ENCODE results near the gene CWC27. TPM values are rescaled to one million over a fixed set of nuclear protein-coding genes. Genes with fewer than 3 reads are reported as not detected.

Gene CWC27
- total RNA-seq, 1 donor from 2014 or later = 32.4 TPM

GRCh38 chr5:64963278-64963677 lies 194.5 kb downstream of the CWC27 start:
- Mint-ChIP-seq H3K27me3 (no peaks in the 10 kb centered on the region), H3K4me1 (no peaks in the 10 kb centered on the region), H3K4me3 (no peak overlapping the region), H3K9me3 (peaks cover 4% of the 10 kb centered on the region), H3K36me3 (ENCODE audit: low read depth) (peaks cover 2% of the 10 kb centered on the region), H3K27ac (no peak overlapping the region)
- no peak for DNase-seq
- intact Hi-C loops (cut with micrococcal nuclease) = no loop called here

- Mint-ChIP-seq H3K4me3 (no peak overlapping the region), H3K36me3 (ENCODE audit: low read depth) (peaks cover 5% of the 10 kb centered on the region), H3K27me3 (no peaks in the 10 kb centered on the region), H3K9me3 (no peaks in the 10 kb centered on the region), H3K4me1 (no peaks in the 10 kb centered on the region), H3K27ac (no peak overlapping the region)
- intact Hi-C loops (cut with micrococcal nuclease) = no loop called here
- no peak for DNase-seq
Observed at GRCh38 chr5:64968591-64969110, 199.9 kb downstream of the CWC27 start.

- intact Hi-C loops (cut with micrococcal nuclease) = no loop called here
- DNase-seq = no peak
- peaks cover 5% of the 10 kb centered on the region for H3K36me3 Mint-ChIP-seq (ENCODE audit: low read depth)
- no peaks in the 10 kb centered on the region for H3K27me3 Mint-ChIP-seq
- no peaks in the 10 kb centered on the region for H3K4me1 Mint-ChIP-seq
- no peak overlapping the region for H3K4me3 Mint-ChIP-seq
- no peak overlapping the region for H3K27ac Mint-ChIP-seq
- H3K9me3 Mint-ChIP-seq = no peaks in the 10 kb centered on the region
Observed at GRCh38 chr5:64969578-64969977, 200.8 kb downstream of the CWC27 start.

GRCh38 chr5:64971513-64971912 lies 202.8 kb downstream of the CWC27 start:
- Mint-ChIP-seq H3K27me3 (no peaks in the 10 kb centered on the region), H3K27ac (no peak overlapping the region), H3K4me1 (no peaks in the 10 kb centered on the region), H3K4me3 (no peak overlapping the region), H3K9me3 (no peaks in the 10 kb centered on the region), H3K36me3 (ENCODE audit: low read depth) (peaks cover 9% of the 10 kb centered on the region)
- DNase-seq = no peak
- intact Hi-C loops (cut with micrococcal nuclease) = no loop called here

GRCh38 chr5:64971990-64972389 lies 203.3 kb downstream of the CWC27 start:
- Mint-ChIP-seq H3K4me3 (no peak overlapping the region), H3K36me3 (ENCODE audit: low read depth) (peaks cover 11% of the 10 kb centered on the region), H3K27ac (no peak overlapping the region), H3K4me1 (no peaks in the 10 kb centered on the region), H3K27me3 (no peaks in the 10 kb centered on the region), H3K9me3 (no peaks in the 10 kb centered on the region)
- intact Hi-C loops (cut with micrococcal nuclease) = no loop called here
- no peak for DNase-seq

- no peak overlapping the region for H3K27ac Mint-ChIP-seq
Observed at GRCh38 chr5:64972591-64972990, 203.9 kb downstream of the CWC27 start.

GRCh38 chr5:64973215-64973614 lies 204.5 kb downstream of the CWC27 start:
- no peak overlapping the region for H3K4me3 Mint-ChIP-seq
- intact Hi-C loops (cut with micrococcal nuclease) = no loop called here
- H3K4me1 Mint-ChIP-seq = peaks cover 3% of the 10 kb centered on the region
- no peaks in the 10 kb centered on the region for H3K9me3 Mint-ChIP-seq
- no peaks in the 10 kb centered on the region for H3K27me3 Mint-ChIP-seq
- no peak for DNase-seq
- H3K36me3 Mint-ChIP-seq (ENCODE audit: low read depth) = peaks cover 16% of the 10 kb centered on the region
- no peak overlapping the region for H3K27ac Mint-ChIP-seq

More at GRCh38 chr5:64972591-64972990, 203.9 kb downstream of the CWC27 start:
- no peaks in the 10 kb centered on the region for H3K27me3 Mint-ChIP-seq
- H3K36me3 Mint-ChIP-seq (ENCODE audit: low read depth) = peaks cover 13% of the 10 kb centered on the region
- H3K4me3 Mint-ChIP-seq = no peak overlapping the region
- H3K9me3 Mint-ChIP-seq = no peaks in the 10 kb centered on the region
- intact Hi-C loops (cut with micrococcal nuclease) = no loop called here
- DNase-seq = no peak
- no peaks in the 10 kb centered on the region for H3K4me1 Mint-ChIP-seq

- intact Hi-C loops (cut with micrococcal nuclease) = no loop called here
- Mint-ChIP-seq H3K27ac (no peak overlapping the region), H3K27me3 (no peaks in the 10 kb centered on the region), H3K4me3 (no peak overlapping the region), H3K9me3 (no peaks in the 10 kb centered on the region), H3K36me3 (ENCODE audit: low read depth) (peaks cover 16% of the 10 kb centered on the region), H3K4me1 (peaks cover 3% of the 10 kb centered on the region)
- no peak for DNase-seq
Observed at GRCh38 chr5:64977779-64978178, 209.0 kb downstream of the CWC27 start.

GRCh38 chr5:64978546-64978945 lies 209.8 kb downstream of the CWC27 start:
- DNase-seq = no peak

GRCh38 chr5:64979531-64979930 lies 210.8 kb downstream of the CWC27 start:
- H3K4me1 Mint-ChIP-seq = peaks cover 3% of the 10 kb centered on the region
- no peak for DNase-seq
- peaks cover 3% of the 10 kb centered on the region for H3K9me3 Mint-ChIP-seq
- no peaks in the 10 kb centered on the region for H3K27me3 Mint-ChIP-seq
- peaks cover 16% of the 10 kb centered on the region for H3K36me3 Mint-ChIP-seq (ENCODE audit: low read depth)
- intact Hi-C loops (cut with micrococcal nuclease) = no loop called here
- H3K27ac Mint-ChIP-seq = no peak overlapping the region
- no peak overlapping the region for H3K4me3 Mint-ChIP-seq

More at GRCh38 chr5:64978546-64978945, 209.8 kb downstream of the CWC27 start:
- H3K27me3 Mint-ChIP-seq = no peaks in the 10 kb centered on the region
- no peak overlapping the region for H3K4me3 Mint-ChIP-seq
- peaks cover 15% of the 10 kb centered on the region for H3K36me3 Mint-ChIP-seq (ENCODE audit: low read depth)
- H3K27ac Mint-ChIP-seq = no peak overlapping the region
- intact Hi-C loops (cut with micrococcal nuclease) = no loop called here
- H3K9me3 Mint-ChIP-seq = no peaks in the 10 kb centered on the region
- H3K4me1 Mint-ChIP-seq = peaks cover 3% of the 10 kb centered on the region

- Mint-ChIP-seq H3K4me1 (peaks cover 3% of the 10 kb centered on the region), H3K9me3 (peaks cover 4% of the 10 kb centered on the region), H3K27me3 (no peaks in the 10 kb centered on the region), H3K27ac (no peak overlapping the region), H3K4me3 (no peak overlapping the region), H3K36me3 (ENCODE audit: low read depth) (peaks cover 16% of the 10 kb centered on the region)
- DNase-seq = no peak
- intact Hi-C loops (cut with micrococcal nuclease) = no loop called here
Observed at GRCh38 chr5:64980176-64980575, 211.4 kb downstream of the CWC27 start.

- peaks cover 4% of the 10 kb centered on the region for H3K4me1 Mint-ChIP-seq
- H3K27me3 Mint-ChIP-seq = no peaks in the 10 kb centered on the region
- H3K4me3 Mint-ChIP-seq = no peak overlapping the region
- H3K27ac Mint-ChIP-seq = no peak overlapping the region
- no peak for DNase-seq
- H3K36me3 Mint-ChIP-seq (ENCODE audit: low read depth) = peaks cover 13% of the 10 kb centered on the region
- H3K9me3 Mint-ChIP-seq = peaks cover 7% of the 10 kb centered on the region
- intact Hi-C loops (cut with micrococcal nuclease) = no loop called here
Observed at GRCh38 chr5:64987768-64988167, 219.0 kb downstream of the CWC27 start.

GRCh38 chr5:65009207-65009606 lies 240.5 kb downstream of the CWC27 start:
- no peak overlapping the region for H3K4me3 Mint-ChIP-seq
- intact Hi-C loops (cut with micrococcal nuclease) = no loop called here
- peaks cover 4% of the 10 kb centered on the region for H3K36me3 Mint-ChIP-seq (ENCODE audit: low read depth)
- peaks cover 4% of the 10 kb centered on the region for H3K9me3 Mint-ChIP-seq
- no peaks in the 10 kb centered on the region for H3K27me3 Mint-ChIP-seq
- peaks cover 2% of the 10 kb centered on the region for H3K4me1 Mint-ChIP-seq
- H3K27ac Mint-ChIP-seq = no peak overlapping the region
- no peak for DNase-seq

GRCh38 chr5:65010841-65011240 lies 242.1 kb downstream of the CWC27 start:
- Mint-ChIP-seq H3K27ac (no peak overlapping the region), H3K9me3 (peaks cover 4% of the 10 kb centered on the region), H3K36me3 (ENCODE audit: low read depth) (peaks cover 3% of the 10 kb centered on the region), H3K27me3 (no peaks in the 10 kb centered on the region), H3K4me3 (no peak overlapping the region), H3K4me1 (peaks cover 2% of the 10 kb centered on the region)
- intact Hi-C loops (cut with micrococcal nuclease) = no loop called here
- no peak for DNase-seq

GRCh38 chr5:65012301-65012892 lies 243.7 kb downstream of the CWC27 start:
- DNase-seq = no peak
- peaks cover 4% of the 10 kb centered on the region for H3K4me1 Mint-ChIP-seq
- H3K27ac Mint-ChIP-seq = no peak overlapping the region
- H3K9me3 Mint-ChIP-seq = peaks cover 4% of the 10 kb centered on the region
- no peaks in the 10 kb centered on the region for H3K27me3 Mint-ChIP-seq
- no peak overlapping the region for H3K4me3 Mint-ChIP-seq
- intact Hi-C loops (cut with micrococcal nuclease) = no loop called here
- peaks cover 1% of the 10 kb centered on the region for H3K36me3 Mint-ChIP-seq (ENCODE audit: low read depth)

Measured in activated CD4-positive, alpha-beta T cell treated with anti-CD3 and anti-CD28 coated beads, Interleukin-2, amount 10 ng/mL, durations not matched to agents 24 days and 14 days (primary cell).